Fibroblast of villous mesenchyme (primary cell): Measurements from ENCODE around the gene AKR1C1. TPM values are rescaled to one million over a fixed set of nuclear protein-coding genes. Genes with fewer than 3 reads are reported as not detected.

Experiments used
- DNase-seq: peaks from one replicate; pipeline ENCODE4 v3.0.0-alpha.2; 2010; ENCODE audit warnings: low read depth
- H3K4me3 ChIP-seq: 2 replicates; pipeline ENCODE4 v1.5.1; 2011; ENCODE audit warnings: low read depth, mild to moderate bottlenecking, low read length
- total RNA-seq: library from RNA; depleted of rRNA; stranded (reverse); fragments of >200 nt; gene quantifications from 2 replicates; pipeline ENCODE4 v1.2.3, GENCODE V29; 2012
- TF ChIP-seq, protein P1 (sequence below): IDR thresholded peaks from 2 replicates; pipeline ENCODE4 v1.5.1; 2012; ENCODE audit warnings: low read depth, mild to moderate bottlenecking, low read length; ENCODE audit not compliant: insufficient read depth

The AKR1C1 gene
- total RNA-seq, 1 donor, result 6.0 TPM

- DNase-seq, result no peak
- TF ChIP-seq, protein P1, sequence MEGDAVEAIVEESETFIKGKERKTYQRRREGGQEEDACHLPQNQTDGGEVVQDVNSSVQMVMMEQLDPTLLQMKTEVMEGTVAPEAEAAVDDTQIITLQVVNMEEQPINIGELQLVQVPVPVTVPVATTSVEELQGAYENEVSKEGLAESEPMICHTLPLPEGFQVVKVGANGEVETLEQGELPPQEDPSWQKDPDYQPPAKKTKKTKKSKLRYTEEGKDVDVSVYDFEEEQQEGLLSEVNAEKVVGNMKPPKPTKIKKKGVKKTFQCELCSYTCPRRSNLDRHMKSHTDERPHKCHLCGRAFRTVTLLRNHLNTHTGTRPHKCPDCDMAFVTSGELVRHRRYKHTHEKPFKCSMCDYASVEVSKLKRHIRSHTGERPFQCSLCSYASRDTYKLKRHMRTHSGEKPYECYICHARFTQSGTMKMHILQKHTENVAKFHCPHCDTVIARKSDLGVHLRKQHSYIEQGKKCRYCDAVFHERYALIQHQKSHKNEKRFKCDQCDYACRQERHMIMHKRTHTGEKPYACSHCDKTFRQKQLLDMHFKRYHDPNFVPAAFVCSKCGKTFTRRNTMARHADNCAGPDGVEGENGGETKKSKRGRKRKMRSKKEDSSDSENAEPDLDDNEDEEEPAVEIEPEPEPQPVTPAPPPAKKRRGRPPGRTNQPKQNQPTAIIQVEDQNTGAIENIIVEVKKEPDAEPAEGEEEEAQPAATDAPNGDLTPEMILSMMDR, result no peak
- H3K4me3 ChIP-seq, result no peak overlapping the region
Observed at GRCh38 chr10:4978870-4979269, 15.7 kb downstream of the AKR1C1 start.

GRCh38 chr10:4980793-4981192 lies 17.6 kb downstream of the AKR1C1 start:
- TF ChIP-seq, protein P1, result no peak
- DNase-seq, result no peak
- no peak overlapping the region for H3K4me3 ChIP-seq

GRCh38 chr10:4981722-4982471 lies 18.7 kb downstream of the AKR1C1 start:
- H3K4me3 ChIP-seq, result no peak overlapping the region
- TF ChIP-seq, protein P1, result peak; percentile 44
- DNase-seq, result peak; percentile 67

- H3K4me3 ChIP-seq, result no peak overlapping the region
- TF ChIP-seq, protein P1, result no peak
- DNase-seq, result peak; percentile 74
Observed at GRCh38 chr10:4982764-4983226, 19.6 kb downstream of the AKR1C1 start.

DNA sequence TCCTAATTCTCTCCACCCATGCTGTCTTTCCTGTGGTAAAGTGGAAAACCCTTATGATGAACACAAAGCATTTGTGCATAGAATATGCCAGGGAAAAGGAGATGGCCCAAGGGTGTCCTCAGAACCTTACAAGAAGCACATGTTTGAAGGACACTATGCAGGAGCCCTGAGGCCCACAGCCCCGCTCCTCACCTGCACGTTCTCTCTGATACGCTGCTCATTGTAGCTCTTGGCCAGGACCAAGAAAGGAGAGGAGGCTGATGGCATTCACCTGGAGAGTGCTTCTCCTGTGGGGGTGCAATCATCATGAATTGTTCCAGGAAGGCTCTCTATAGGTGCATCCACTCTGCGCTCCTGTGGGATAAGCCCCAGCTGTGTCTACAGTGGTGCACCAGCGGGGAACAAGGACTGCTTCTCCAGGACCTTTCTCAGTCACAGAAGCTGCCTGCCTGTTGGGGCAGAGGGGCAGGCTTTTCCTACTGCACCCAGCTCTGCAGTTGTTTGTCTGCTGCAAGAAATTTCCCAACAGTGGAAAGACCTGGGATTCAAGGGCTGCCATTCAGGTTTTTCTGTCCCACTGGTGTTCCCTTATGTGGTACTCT lies 20.5 kb downstream of the AKR1C1 start:
- DNase-seq, result no peak
- TF ChIP-seq, protein P1, result no peak
- H3K4me3 ChIP-seq, result no peak overlapping the region

GRCh38 chr10:4984223-4984622 lies 21.0 kb downstream of the AKR1C1 start:
- TF ChIP-seq, protein P1, result no peak
- no peak overlapping the region for H3K4me3 ChIP-seq
- DNase-seq, result no peak
